ENCODE data around the gene DNAAF5.

GRCh38 chr7:681551-682307, 44.8 kb upstream of the DNAAF5 start:
- TF ChIP-seq CTCF (conservative IDR thresholded peaks at IDR 0.05 in 1 of 2, IDR thresholded peaks at IDR 0.05 in 1 of 2; ENCODE audit: low read depth in 1 of 2, low read length in 2 of 2) (no peak), EZH2 (IDR thresholded peaks at IDR 0.05; ENCODE audit: low read length, missing control alignments) (no peak)

All from fibroblast of lung (primary cell).